SK-N-MC (cell line): ENCODE results near the gene A4GALT.

Experiments used
- EZH2 ChIP-seq: fragments of 200-600 bp; sonication (generic); IDR thresholded peaks from one replicate; pipeline ENCODE4 v1.6.1; 2017; ENCODE audit warnings: antibody characterized with exemption
- FOXP2 ChIP-seq: optimal IDR thresholded peaks from 2 replicates; pipeline ENCODE3; 2011; ENCODE audit warnings: mild to moderate bottlenecking, moderate library complexity; ENCODE audit not compliant: insufficient read depth; ENCODE audit errors: extremely low read length, control extremely low read depth
- POLR2AphosphoS5 ChIP-seq: IDR thresholded peaks from 2 replicates; pipeline ENCODE4 v1.6.1; 2012; ENCODE audit warnings: mild to moderate bottlenecking, low read depth, low read length, borderline replicate concordance

DNA sequence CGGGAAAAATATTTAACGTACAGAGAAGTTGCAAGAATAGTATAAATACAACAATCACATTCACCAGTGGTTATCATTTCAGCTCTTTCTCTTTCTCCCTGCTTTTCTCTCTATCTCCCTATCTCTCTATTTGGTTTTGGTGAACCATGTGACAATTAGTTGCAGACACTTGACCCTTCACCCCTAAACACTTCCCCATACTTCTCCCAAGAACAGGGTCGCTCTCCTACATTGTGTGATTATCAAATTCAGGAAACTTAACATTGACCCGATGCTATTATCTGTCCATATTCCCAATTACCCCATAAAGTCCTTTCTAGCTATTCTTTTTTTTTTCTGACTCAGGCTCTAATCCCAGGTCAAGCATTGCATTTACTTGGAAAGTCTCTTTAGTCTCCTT lies 66.7 kb downstream of the A4GALT start:
- TF ChIP-seq POLR2AphosphoS5 (no peak), EZH2 (no peak), FOXP2 (no peak)
